Measurements from ENCODE around the gene SUGCT.

GRCh38 chr7:40641701-40642100, 506.9 kb downstream of the SUGCT start:
- TF ChIP-seq REST (IDR thresholded peaks at IDR 0.05; ENCODE audit: insufficient read depth in 1 of 2, low read depth in 2 of 2, low read length in 2 of 2) (no peak), POLR2AphosphoS5 (IDR thresholded peaks at IDR 0.05; ENCODE audit: low read depth, low read length) (no peak)
